GM12878 (cell line): ENCODE data around the gene ATF3. TPM values are rescaled to one million over a fixed set of nuclear protein-coding genes. Genes with fewer than 3 reads are reported as not detected.

Experiments used
- ATAC-seq: fragments of 200-7000 bp; cut with Tn5 transposase; 3 replicates; pipeline ENCODE4 v1.9.1; 2020; ENCODE audit warnings: mild to moderate bottlenecking, moderate library complexity
- BruUV-seq: library from RNA; stranded (reverse); fragments of 400-500 nt; replicated peaks from 2 replicates; lab custom pipeline; 2021; lab: Mats Ljungman, UMichigan
- CTCF ChIA-PET: fragments of 300-600 bp; sonication (Branson Sonifier 250); formaldehyde crosslinking; extraction: SDS; loops from one replicate; lab custom pipeline; 2021; ENCODE audit warnings: inconsistent platforms; lab: Yijun Ruan, JAX
- POLR2A ChIA-PET: fragments of 350-600 bp; formaldehyde crosslinking; extraction: SDS; loops from one replicate; lab custom pipeline; 2021; ENCODE audit warnings: inconsistent platforms; lab: Charles Lee
- RAD21 ChIA-PET: fragments of 300-600 bp; sonication (Branson Sonifier 250); formaldehyde crosslinking; loops from one replicate; lab custom pipeline; 2023; ENCODE audit warnings: antibody characterized with exemption; ENCODE audit not compliant: unreplicated experiment; lab: Charles Lee
- SMC1A ChIA-PET: fragments of 300-600 bp; sonication (Branson Sonifier 250); formaldehyde crosslinking; loops from one replicate; lab custom pipeline; 2023; ENCODE audit not compliant: unreplicated experiment, uncharacterized antibody; lab: Charles Lee
- DNase-seq: peaks from one replicate; pipeline ENCODE4 v3.0.0-alpha.2; 2011; ENCODE audit warnings: low read depth, low spot score
- FAIRE-seq: peaks from 3 replicates; lab custom pipeline; 2011; peaks lifted over from hg19 to GRCh38; lab: Jason Lieb, UNC
- H2AFZ ChIP-seq: 2 replicates; pipeline ENCODE4 v1.6.0; 2011; ENCODE audit warnings: low read depth, low read length, control low read depth; ENCODE audit not compliant: control insufficient read depth
- H3K27ac ChIP-seq: 2 replicates; pipeline ENCODE4 v1.5.1; 2011; ENCODE audit warnings: control low read depth; ENCODE audit not compliant: control insufficient read depth, insufficient read depth
- H3K27me3 ChIP-seq, 2 experiments: replicated peaks in 1 of 2; 2 replicates each; pipeline versions ENCODE4 v1.6.0 to v1.6.1; 2011; ENCODE audit warnings: low read length in 1 of 2; ENCODE audit not compliant: control insufficient read depth in 2 of 2, insufficient read depth in 2 of 2
- H3K36me3 ChIP-seq, 2 experiments: 2 replicates each; pipeline ENCODE4 v1.5.1; 2011; ENCODE audit warnings: low read length in 1 of 2; ENCODE audit not compliant: control insufficient read depth in 2 of 2, insufficient read depth in 2 of 2
- H3K4me1 ChIP-seq: 2 replicates; pipeline ENCODE4 v1.6.1; 2011; ENCODE audit warnings: mild to moderate bottlenecking, low read length, moderate library complexity, mixed read lengths; ENCODE audit not compliant: control insufficient read depth, insufficient read depth
- H3K4me2 ChIP-seq: 2 replicates; pipeline ENCODE4 v1.6.0; 2011; ENCODE audit warnings: control low read depth; ENCODE audit not compliant: control insufficient read depth, insufficient read depth
- H3K4me3 ChIP-seq: fragments of 200-600 bp; sonication (generic); 2 replicates; pipeline ENCODE4 v1.5.1; 2016
- H3K79me2 ChIP-seq: 2 replicates; pipeline ENCODE4 v1.6.0; 2011; ENCODE audit warnings: low read length; ENCODE audit not compliant: control insufficient read depth, insufficient read depth
- H3K9ac ChIP-seq: 2 replicates; pipeline ENCODE4 v1.8.0; 2011; ENCODE audit warnings: low read length, control low read depth, mixed read lengths; ENCODE audit not compliant: control insufficient read depth, insufficient read depth
- H3K9me3 ChIP-seq: replicated peaks from 3 replicates; pipeline ENCODE4 v1.5.1; 2011; ENCODE audit warnings: mild to moderate bottlenecking, low read length; ENCODE audit not compliant: control insufficient read depth, insufficient read depth
- H4K20me1 ChIP-seq: 2 replicates; pipeline ENCODE4 v1.6.0; 2011; ENCODE audit not compliant: control insufficient read depth, insufficient read depth
- ESRRA ChIP-seq: IDR thresholded peaks from 2 replicates; pipeline ENCODE4 v1.6.1; 2012; ENCODE audit warnings: mild to moderate bottlenecking, low read length, improper control_type of control experiment
- GABPA ChIP-seq: IDR thresholded peaks from 2 replicates; pipeline ENCODE4 v1.6.1; 2014; ENCODE audit warnings: antibody characterized with exemption, low read depth, mild to moderate bottlenecking, inconsistent platforms
- RAD21 ChIP-seq: IDR thresholded peaks from 2 replicates; pipeline ENCODE4 v1.6.1; 2011; ENCODE audit warnings: mild to moderate bottlenecking, low read depth, low read length, moderate library complexity; ENCODE audit not compliant: insufficient read depth
- RUNX3 ChIP-seq: IDR thresholded peaks from 2 replicates; pipeline ENCODE4 v1.6.1; 2012; ENCODE audit warnings: low read length, inconsistent platforms
- SMC3 ChIP-seq: IDR thresholded peaks from 2 replicates; pipeline ENCODE4 v1.6.1; 2011; ENCODE audit warnings: low read length, improper control_type of control experiment, borderline replicate concordance
- SP1 ChIP-seq: IDR thresholded peaks from one replicate; pipeline ENCODE4 v1.6.1; 2011; ENCODE audit warnings: low read depth, low read length
- SUPT20H ChIP-seq: IDR thresholded peaks from 2 replicates; pipeline ENCODE4 v1.6.1; 2011; ENCODE audit warnings: low read depth, mild to moderate bottlenecking, low read length, moderate library complexity, borderline replicate concordance; ENCODE audit not compliant: control insufficient read depth
- WGBS: methylation state at CpG from one replicate; pipeline ENCODE4 v1.1.6; 2016; ENCODE audit warnings: low lambda C conversion rate; ENCODE audit not compliant: insufficient replicate concordance, insufficient coverage; ENCODE audit errors: missing lambda C conversion rate; 5-methylcytosine and 5-hydroxymethylcytosine counted together
- in situ Hi-C: fragments of 300-500 bp; cut with MboI; formaldehyde crosslinking; loops from 9 replicates; pipeline ENCODE4 v1.14.3; 2018; ENCODE audit warnings: mixed read lengths
- intact Hi-C: fragments of 100-400 bp; cut with micrococcal nuclease; formaldehyde crosslinking; loops from one replicate; pipeline ENCODE4 v1.14.2; 2022; ENCODE audit not compliant: unreplicated experiment
- polyA plus RNA-seq, 11 experiments: library from polyadenylated mRNA; depleted of rRNA in 4 of 11; unstranded in 6 of 11; stranded (reverse) in 5 of 11; fragments of >200 nt; fragmentation: Nextera tagmentation in 4 of 11; fragmentation: Illumina TruSeq in 1 of 11; extraction: Ambion mirVana in 4 of 11; extraction: Trizol in 1 of 11; gene quantifications; 1 replicate in 1 of 11; 2 replicates in 10 of 11; pipeline versions ENCODE4 v1.2.1 to v1.2.3, GENCODE V29; 2011 to 2016; ENCODE audit warnings: inconsistent platforms in 2 of 11, missing spikeins in 2 of 11, low read depth in 1 of 11
- total RNA-seq, 4 experiments: library from RNA; depleted of rRNA in 3 of 4; stranded (reverse); fragments of >200 nt in 3 of 4; fragmentation: Illumina TruSeq in 1 of 4; extraction: Trizol in 1 of 4; gene quantifications; 2 replicates each; pipeline versions ENCODE4 v1.2.1 to v1.2.3, GENCODE V29; 2013 to 2021
- TF ChIP-seq, protein P1 (sequence below): fragments of 450-650 bp; IDR thresholded peaks from 2 replicates; pipeline ENCODE4 v1.6.1; 2017; ENCODE audit warnings: low read depth, mild to moderate bottlenecking, moderate library complexity

Gene ATF3
- total and polyA plus RNA-seq, 10 of the 15 experiments (the other 5 are each of a cell fraction or from before 2014, with no cell fraction given) = 3.0 to 13.9 (median 8.3) TPM

- ChIA-PET RAD21 (no interaction called here), CTCF (no interaction called here), POLR2A (no interaction called here), SMC1A (interaction anchor here (4.0 to 5.7 kb wide), 2 partner anchors 32 to 327 kb away, joined by 19 to 44 read pairs; no protein-coding TSS in a partner anchor)
- Histone ChIP-seq H3K9me3 (no peaks in the 10 kb centered on the region), H3K79me2 (no peaks in the 10 kb centered on the region), H3K36me3 (no peaks in the 10 kb centered on the region), H2AFZ (no peak overlapping the region), H3K27me3 (no peaks in the 10 kb centered on the region), H3K4me1 (peaks cover 38% of the 10 kb centered on the region), H3K27ac (no peak overlapping the region), H3K9ac (no peak overlapping the region), H4K20me1 (no peaks in the 10 kb centered on the region), H3K4me2 (no peak overlapping the region), H3K4me3 (no peak overlapping the region)
- 93% methylated on average over 8 of the region's 8 CpGs for WGBS
- no peak for TF ChIP-seq RUNX3
- TF ChIP-seq, protein P1, sequence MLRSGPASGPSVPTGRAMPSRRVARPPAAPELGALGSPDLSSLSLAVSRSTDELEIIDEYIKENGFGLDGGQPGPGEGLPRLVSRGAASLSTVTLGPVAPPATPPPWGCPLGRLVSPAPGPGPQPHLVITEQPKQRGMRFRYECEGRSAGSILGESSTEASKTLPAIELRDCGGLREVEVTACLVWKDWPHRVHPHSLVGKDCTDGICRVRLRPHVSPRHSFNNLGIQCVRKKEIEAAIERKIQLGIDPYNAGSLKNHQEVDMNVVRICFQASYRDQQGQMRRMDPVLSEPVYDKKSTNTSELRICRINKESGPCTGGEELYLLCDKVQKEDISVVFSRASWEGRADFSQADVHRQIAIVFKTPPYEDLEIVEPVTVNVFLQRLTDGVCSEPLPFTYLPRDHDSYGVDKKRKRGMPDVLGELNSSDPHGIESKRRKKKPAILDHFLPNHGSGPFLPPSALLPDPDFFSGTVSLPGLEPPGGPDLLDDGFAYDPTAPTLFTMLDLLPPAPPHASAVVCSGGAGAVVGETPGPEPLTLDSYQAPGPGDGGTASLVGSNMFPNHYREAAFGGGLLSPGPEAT = no peak
- no peak for TF ChIP-seq ESRRA
- no peak for TF ChIP-seq SMC3
- TF ChIP-seq SUPT20H = no peak
- TF ChIP-seq RAD21 = no peak
- TF ChIP-seq SP1 = no peak
- TF ChIP-seq GABPA = no peak
- ATAC-seq = no peak
- in situ Hi-C loops = loop anchor here (5.0 kb wide), 1 partner anchor 328 kb away; no protein-coding TSS in a partner anchor
- intact Hi-C loops = loop anchor here (10.0 kb wide), 1 partner anchor 395 kb away; no protein-coding TSS in a partner anchor
- FAIRE-seq = no peak
- BruUV-seq = no TSS peak
- DNase-seq = no peak
Observed at GRCh38 chr1:212669600-212669999, 61.0 kb downstream of the ATF3 start.
